Left ventricle myocardium inferior (tissue), 1 donor: ENCODE measurements around the gene ADAT3. TPM values are rescaled to one million over a fixed set of nuclear protein-coding genes. Genes with fewer than 3 reads are reported as not detected.

Experiments used
- DNase-seq: peaks from one replicate; pipeline ENCODE4 v3.0.0-alpha.2; 2020
- H3K27ac ChIP-seq: fragments of 200-600 bp; replicated peaks from 2 replicates; pipeline ENCODE4 v1.8.0; 2021
- H3K27me3 ChIP-seq: fragments of 200-600 bp; 2 replicates; pipeline ENCODE4 v1.8.0; 2021; ENCODE audit warnings: low read depth
- H3K36me3 ChIP-seq: fragments of 200-600 bp; 2 replicates; pipeline ENCODE4 v1.8.0; 2021
- H3K4me1 ChIP-seq: fragments of 200-600 bp; 2 replicates; pipeline ENCODE4 v1.8.0; 2021
- H3K4me3 ChIP-seq: fragments of 200-600 bp; 2 replicates; pipeline ENCODE4 v1.8.0; 2021; ENCODE audit warnings: mild to moderate bottlenecking, moderate library complexity
- H3K9me3 ChIP-seq: fragments of 200-600 bp; replicated peaks from 2 replicates; pipeline ENCODE4 v1.8.0; 2021
- CTCF ChIP-seq: fragments of 200-600 bp; IDR thresholded peaks from 2 replicates; pipeline ENCODE4 v1.8.0; 2021; ENCODE audit warnings: antibody characterized with exemption, mild to moderate bottlenecking, borderline replicate concordance
- intact Hi-C: fragments of 100-400 bp; cut with micrococcal nuclease; formaldehyde crosslinking; loops from one replicate; pipeline ENCODE4 v1.11.0; 2022
- total RNA-seq: library from RNA; stranded (reverse); fragmentation: NEBNext Ultra II Directional; extraction: Animal tissue kit (Norgen Biotek cat#: 25700); gene quantifications from one replicate; pipeline ENCODE4 v1.2.1, GENCODE V29; 2021
- donor health status: DM: no; HTN: yes; CAD: no; lungs with severe emphysema.

The ADAT3 gene
- total RNA-seq, 1 donor from 2014 or later: 1.8 TPM

DNA sequence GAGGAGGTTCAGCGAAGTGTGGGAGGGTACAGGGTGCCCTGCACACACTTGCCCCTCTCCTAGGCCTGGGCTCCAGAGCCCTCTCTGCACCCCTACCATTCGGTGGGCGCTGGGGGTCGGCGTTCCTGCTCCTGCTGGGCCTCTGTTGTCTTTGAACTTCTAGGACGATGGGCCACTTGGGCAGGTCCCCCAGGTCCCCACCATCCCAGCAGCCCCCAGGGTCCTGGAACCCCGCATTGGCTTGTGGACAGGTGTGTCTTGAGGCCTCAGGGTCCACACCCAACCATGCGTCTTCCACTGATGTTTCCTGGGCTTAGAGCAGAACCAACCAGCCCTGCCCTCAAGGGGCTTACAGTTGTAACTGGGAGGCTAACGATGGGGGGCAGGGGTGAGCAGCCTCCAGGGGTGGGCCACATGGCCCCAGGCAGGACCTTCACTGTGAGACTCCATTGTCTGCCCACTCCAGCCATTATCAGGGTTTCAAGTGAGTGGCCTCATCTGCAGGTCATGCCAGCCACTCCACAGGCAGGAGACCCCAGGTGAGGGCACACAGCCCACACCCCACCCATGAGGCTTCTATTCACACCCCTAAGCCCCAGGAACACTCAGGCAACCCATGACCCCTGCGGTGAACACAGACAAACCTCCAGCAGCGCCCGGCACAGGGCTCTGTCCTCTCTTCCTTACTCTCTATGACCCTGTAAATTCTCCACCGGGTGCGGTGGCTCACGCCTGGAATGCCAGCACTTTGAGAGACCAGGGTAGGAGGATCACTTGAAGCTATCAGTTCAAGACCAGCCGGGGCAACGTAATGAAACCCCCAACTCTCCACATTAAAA, 39.8 kb upstream of the ADAT3 start:
- Histone ChIP-seq H3K36me3 (no peaks in the 10 kb centered on the region), H3K4me1 (peaks cover 35% of the 10 kb centered on the region), H3K27ac (peak overlapping the region; percentile 95), H3K4me3 (peak overlapping the region; percentile 96), H3K27me3 (no peaks in the 10 kb centered on the region), H3K9me3 (no peaks in the 10 kb centered on the region)
- no peak for TF ChIP-seq CTCF
- no peak for DNase-seq
- intact Hi-C loops: no loop called here

DNA sequence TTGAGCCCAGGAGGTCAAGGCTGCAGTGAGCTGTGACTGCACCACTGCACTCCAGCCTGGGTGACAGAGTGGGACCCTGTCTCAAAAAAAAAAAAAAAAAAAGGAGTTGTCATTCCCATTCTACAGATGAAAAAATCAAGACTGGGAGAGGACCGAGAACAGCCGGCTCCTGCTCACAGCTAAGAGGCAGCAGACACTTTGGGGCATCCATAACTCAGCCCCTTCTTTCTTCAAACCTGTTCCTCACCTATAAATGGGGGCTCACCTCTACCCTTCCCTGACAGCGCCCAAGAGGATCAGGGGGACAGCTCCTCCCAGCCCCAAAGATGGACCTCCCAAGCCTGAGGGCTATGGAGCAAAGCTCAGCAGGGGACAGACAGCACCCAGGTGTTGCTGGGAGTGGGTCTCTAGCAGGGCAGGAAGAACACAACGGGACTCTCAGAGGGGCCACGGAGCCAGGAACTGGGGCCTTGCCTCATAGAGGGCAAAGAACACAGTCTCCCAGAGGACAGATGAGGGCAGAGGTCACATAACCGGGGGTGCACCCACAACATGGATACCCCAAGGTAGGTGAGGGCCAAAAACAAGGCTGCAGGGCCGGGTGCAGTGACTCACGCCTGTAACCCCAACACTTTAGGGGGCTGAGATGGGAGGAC, 38.4 kb upstream of the ADAT3 start:
- TF ChIP-seq CTCF: no peak
- no peaks in the 10 kb centered on the region for H3K27me3 ChIP-seq
- no peaks in the 10 kb centered on the region for H3K9me3 ChIP-seq
- no peak overlapping the region for H3K4me3 ChIP-seq
- intact Hi-C loops: no loop called here
- no peak for DNase-seq
- peaks cover 24% of the 10 kb centered on the region for H3K4me1 ChIP-seq
- no peaks in the 10 kb centered on the region for H3K36me3 ChIP-seq
- H3K27ac ChIP-seq: no peak overlapping the region

DNA sequence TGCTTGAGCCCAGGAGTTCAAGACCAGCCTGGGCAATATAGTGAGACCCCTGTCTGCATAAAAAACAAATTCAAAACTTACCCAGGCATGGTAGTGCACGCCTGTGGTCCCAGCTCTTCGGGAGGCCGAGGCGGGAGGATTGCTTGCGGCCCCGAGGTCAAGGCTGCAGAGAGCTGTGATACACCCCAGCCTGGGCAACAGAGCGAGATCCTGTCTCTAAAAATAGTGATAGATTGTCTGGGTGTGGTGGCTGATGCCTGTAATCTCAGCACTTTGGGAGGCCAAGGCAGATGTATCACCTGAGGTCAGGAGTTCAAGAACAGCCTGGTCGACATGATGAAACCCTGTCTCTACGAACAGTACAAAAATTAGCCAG, 37.9 kb upstream of the ADAT3 start:
- H3K4me1 ChIP-seq: peaks cover 24% of the 10 kb centered on the region
- H3K27ac ChIP-seq: no peak overlapping the region
- intact Hi-C loops: no loop called here
- no peaks in the 10 kb centered on the region for H3K27me3 ChIP-seq
- H3K36me3 ChIP-seq: no peaks in the 10 kb centered on the region
- TF ChIP-seq CTCF: no peak
- no peak overlapping the region for H3K4me3 ChIP-seq
- H3K9me3 ChIP-seq: no peaks in the 10 kb centered on the region
- no peak for DNase-seq

DNA sequence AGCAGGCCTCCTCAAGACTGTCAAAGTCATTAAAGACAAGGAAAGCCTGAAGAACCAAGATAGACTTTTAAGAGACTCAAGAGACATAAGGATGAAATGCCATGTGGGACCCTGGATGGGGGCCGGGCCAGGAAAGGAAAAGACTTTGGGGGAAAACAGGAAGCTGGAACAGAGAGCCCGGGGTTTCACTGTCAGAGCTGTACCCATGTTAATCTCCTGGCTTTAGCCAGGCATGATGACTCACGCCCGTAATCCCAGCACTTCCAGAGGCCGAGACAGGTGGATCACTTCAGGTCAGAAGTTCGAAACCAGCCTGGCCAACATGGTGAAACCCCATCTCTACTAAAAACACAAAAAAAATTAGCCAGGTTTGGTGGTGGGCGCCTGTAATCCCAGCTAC, 36.2 kb upstream of the ADAT3 start:
- H3K27ac ChIP-seq: no peak overlapping the region
- no peak for DNase-seq
- no peak overlapping the region for H3K4me3 ChIP-seq
- intact Hi-C loops: no loop called here
- peaks cover 38% of the 10 kb centered on the region for H3K4me1 ChIP-seq
- no peaks in the 10 kb centered on the region for H3K27me3 ChIP-seq
- no peaks in the 10 kb centered on the region for H3K9me3 ChIP-seq
- peaks cover 3% of the 10 kb centered on the region for H3K36me3 ChIP-seq
- no peak for TF ChIP-seq CTCF

DNA sequence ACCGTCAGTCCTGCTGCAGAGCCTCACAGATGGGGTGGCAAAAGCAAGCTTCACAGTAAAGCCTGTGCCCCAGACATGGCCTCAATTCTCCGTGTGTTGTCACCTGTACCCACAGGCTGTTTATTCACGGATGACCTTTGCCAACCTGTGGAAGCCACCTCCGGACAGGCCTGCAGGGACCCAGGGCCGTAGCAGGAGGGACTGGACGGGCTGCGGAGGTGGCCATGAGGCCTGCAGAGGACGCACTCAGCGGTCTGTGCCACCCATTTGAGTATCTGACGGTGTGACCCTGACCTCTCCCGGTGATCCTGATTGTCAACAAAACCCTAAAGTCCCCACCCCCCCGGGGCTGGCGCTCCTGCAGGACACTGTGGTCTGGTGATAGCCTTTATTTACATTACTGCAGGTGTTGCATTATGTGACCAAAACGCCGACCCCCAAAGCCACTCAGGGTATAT, 34.0 kb upstream of the ADAT3 start:
- H3K4me3 ChIP-seq: no peak overlapping the region
- TF ChIP-seq CTCF: no peak
- H3K27me3 ChIP-seq: no peaks in the 10 kb centered on the region
- no peaks in the 10 kb centered on the region for H3K9me3 ChIP-seq
- H3K4me1 ChIP-seq: peaks cover 46% of the 10 kb centered on the region
- intact Hi-C loops: no loop called here
- H3K27ac ChIP-seq: peak overlapping the region; percentile 98
- no peak for DNase-seq
- H3K36me3 ChIP-seq: peaks cover 3% of the 10 kb centered on the region
